CD4-positive, alpha-beta T cell treated with Interleukin-4 for 4 hours (primary cell): ENCODE data around the gene PROM2.

Experiments used
- DNase-seq: peaks from one replicate; pipeline ENCODE4 v3.0.0-alpha.2; 2020

PROM2 gene

DNA sequence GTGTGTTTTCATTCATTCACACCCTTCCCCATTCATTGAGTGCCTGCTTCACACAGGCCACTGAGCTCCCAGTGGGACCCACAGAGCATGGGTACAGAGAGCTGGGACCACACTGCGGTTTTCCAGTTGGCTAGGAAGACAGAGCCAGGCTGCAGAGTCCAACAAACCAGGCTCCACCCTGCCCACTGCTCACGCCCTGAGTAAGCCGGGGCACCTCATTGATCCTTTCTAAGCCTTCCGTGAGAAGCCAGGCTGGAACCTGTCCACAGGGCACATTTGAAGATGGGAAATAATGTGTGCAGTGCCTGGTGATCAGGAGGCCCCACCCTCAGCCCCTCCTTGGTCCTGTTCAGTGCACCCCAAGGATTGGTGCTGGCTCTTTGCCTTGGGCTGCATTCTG is 36.4 kb downstream of the PROM2 start:
- DNase-seq = no peak

DNA sequence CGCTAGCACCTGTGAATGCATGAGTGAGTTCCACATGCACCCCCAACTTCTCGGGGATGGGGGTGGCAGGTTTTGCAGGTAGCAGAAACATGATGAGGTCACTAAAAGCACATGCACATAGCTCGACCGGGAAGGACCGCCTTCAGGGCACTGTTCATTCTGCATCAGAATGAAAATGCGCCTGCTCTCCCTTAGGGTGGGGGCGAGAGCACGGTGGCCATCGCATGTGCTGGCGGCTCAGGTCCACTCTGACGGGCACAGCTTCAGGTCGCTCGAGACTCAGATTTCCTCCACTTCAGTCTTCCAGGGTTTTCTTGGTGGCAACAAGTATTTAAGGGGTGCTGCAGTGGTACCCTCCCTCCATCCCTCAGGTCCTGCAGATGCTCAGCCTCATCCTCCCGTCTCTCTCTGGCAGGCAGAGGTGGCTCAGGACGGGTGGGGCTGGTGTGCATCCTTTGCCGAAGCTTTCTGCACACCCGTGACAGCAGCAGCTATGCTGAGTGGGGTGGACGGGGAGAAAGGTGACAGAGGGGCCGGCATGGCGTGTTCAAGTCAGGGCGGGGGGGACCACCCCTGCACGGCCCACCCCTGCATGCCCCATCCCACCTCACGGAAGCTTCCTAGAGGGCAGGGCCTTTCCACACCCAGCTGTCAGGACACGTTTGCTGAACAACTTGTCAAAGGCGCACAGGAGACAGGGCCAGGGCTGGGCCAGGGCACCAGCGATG is 37.7 kb downstream of the PROM2 start:
- DNase-seq = no peak

DNA sequence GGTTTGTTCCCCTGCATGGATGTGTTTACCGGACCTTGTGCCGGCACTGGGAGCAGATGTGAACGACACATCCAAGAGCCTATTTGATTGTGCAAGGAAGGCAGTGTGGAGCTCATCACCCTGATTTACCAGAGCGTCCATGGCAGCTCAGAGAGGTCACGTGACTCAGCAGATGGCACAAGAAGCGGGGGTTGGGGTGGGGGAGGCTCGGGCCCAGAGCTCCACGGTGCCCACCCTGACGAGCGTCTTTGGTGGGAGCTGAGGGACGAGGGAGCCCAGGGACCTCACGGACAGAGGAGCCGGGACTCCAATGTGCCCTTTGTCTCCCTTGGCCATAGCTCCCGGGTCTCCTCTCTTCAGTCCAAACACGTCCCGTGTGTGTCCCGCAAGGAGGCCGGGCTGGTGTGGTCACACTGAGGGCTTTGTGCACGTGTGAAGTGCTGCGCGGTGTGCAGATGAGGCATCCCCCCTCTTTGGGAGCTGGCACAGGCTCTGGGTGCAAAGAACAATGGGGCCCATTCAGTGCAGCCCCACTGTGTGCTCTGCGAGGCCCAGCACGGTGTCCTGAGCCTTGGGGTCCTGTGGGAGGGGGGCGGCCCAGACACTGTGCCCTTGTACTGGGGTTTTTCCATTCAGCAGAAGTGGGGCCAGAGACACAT is 38.4 kb downstream of the PROM2 start:
- no peak for DNase-seq

DNA sequence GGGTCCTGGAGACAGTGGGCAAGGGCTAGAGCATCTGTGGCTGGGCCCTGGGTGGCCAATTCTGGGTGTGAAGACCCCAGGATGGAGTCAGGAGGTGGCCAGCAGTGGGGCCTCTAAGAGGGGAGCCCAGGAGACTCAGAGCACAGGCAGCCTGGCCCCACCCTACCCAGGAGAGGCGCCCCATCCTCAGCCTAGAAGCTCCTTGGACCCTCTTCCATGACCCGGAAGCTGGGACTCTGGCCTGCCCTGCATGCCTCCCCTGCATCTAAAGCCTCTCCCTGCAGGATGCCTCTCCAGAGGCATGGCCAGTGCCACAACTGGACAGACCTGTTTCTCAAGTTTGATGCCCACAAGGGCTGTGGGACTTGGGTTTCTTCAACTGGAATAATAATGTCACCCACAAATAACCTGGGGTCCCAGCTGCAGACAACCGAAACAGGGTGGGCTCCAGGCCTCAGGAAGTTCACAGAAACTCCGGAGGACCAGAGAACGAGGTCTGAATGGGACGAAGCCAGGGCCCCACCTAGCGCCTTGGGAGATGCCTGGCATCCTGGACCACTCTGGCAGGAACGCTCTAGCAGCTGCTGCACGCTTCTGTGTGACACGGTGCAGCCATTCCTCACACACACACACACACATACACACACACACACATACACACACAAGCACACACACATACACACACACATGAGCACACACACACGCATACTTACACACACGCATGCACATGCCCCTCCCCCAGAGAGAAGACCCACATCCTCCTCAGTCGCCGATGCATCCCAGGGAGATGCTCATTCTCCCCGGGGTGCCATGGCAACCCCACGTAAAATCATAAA is 39.3 kb downstream of the PROM2 start:
- DNase-seq = no peak

DNA sequence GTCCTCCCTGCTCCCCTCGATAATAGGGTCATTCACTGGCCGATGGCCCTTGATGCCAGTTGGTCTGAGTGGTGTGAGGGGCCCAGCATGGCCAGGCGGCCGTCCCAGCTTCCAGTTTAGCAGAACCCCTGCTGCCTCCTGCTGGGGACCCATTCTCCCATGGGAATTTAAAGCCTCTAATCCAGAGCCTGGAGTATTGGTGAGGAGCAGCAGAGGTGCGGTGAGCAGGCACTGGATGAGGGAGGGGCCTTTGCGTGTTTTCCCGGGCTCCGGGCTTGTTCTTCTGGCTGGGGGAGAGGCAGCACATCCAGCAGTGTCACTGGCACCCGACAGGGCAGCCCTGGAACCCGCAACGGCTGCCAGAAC is 40.3 kb downstream of the PROM2 start:
- no peak for DNase-seq

DNA sequence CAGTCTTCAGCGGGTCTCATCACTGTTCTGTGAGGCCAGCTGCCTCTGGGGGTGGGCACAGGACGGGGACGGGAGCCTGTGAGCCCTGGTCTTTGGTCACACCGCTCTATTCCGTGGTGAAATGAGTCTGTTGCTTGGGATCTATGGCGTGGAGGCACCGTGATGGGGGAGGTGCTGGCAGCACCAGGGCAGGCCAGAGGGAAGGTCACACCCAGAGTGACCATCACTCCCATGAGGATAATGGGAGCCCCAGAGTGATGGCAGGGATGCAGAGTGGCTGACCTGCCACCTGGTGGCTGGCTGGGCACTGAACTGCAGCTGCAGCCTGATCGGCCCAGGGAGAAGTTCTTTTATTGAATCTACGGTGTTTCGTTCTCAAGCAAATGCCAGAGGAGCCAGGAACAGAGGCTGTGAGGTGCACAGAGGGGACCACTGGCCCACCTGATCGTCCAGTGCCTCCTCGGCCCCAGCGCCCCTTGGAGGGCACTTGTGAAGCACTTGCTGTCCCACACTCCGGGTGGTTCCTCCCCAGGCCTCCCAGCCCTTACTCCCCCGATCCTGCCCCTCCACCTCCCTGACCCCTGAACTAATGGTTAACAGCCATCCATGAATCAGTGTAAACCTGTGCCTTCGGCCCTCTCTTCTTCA is 40.8 kb downstream of the PROM2 start:
- DNase-seq = no peak

DNA sequence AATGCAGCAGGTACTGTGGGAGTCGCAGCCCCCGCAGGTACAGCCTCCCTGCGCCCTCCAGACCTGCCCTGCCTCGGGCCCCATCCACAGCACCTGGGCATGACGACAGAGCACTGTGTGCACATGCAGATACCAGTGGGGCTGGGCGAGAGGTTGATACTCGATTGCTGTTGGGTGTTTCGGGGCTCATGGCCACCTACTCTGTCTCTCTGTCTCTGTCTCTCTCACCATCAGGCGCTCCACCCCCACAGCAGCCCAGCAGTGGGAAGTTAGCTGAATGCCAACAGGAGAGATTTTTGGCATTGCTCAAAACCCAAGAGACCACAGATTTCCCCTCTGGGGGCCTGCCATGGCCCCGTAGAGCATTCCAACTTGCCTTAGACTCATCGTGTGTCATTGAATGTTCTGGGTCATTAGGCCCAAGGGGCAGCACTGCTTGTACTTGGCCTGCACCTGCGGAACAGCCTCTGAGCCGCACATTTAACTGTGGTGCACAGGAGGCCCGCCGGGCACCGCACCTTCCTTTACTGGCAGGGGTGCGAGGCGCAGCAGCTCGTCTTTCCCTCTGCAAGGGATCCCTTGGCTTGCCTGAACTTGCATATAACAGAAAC is 41.7 kb downstream of the PROM2 start:
- DNase-seq = no peak

DNA sequence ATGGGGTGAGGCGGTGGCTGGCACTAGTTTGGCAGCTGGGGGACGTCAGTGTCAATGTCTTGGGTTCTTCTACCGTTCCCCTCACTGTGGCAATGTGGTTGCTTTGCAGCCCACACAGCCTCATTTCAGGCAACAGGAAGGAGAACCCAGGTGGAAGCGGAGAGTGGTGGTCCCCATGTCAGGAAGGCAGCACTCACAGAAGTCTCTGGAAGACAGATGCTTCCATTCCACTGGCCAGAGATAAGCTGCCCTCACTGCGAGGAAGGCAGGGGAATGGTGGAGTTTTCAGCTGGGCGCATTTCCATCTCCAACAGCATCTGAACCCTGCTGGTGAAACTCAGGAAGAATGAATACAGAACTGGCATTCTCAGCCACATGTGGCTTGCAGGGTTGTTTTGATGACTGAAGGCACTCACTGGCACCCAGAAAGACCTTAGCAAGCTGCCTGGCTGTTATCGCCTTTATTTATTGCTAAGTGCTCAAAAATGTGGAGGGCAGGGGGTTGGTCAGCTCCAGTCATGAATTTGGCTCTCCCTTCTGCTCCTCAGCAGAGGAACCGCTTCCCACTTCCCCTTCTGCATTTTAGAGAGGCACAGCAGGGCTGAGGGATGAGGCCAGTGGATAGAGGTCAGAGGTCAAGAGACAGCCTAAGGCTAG is 42.3 kb downstream of the PROM2 start:
- DNase-seq = no peak

DNA sequence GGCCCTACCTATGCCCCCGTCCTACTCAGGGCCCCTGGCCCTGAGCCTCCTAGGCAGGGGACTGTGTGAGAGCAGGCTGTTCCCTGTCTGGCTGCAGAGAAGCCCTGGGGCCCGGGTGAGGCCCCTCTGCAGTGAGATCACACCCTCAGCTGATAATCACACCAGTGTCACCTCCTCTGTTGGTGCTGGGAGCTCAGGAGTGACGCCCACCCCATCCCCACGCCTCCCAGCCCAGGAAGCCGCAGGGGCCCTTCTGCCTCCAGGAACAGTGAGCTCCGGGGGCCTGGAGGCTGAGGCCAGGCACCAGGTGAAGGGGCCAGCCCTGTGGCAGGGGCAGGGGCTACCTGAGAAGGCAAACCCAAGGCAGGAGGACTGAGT is 42.9 kb downstream of the PROM2 start:
- DNase-seq = no peak

DNA sequence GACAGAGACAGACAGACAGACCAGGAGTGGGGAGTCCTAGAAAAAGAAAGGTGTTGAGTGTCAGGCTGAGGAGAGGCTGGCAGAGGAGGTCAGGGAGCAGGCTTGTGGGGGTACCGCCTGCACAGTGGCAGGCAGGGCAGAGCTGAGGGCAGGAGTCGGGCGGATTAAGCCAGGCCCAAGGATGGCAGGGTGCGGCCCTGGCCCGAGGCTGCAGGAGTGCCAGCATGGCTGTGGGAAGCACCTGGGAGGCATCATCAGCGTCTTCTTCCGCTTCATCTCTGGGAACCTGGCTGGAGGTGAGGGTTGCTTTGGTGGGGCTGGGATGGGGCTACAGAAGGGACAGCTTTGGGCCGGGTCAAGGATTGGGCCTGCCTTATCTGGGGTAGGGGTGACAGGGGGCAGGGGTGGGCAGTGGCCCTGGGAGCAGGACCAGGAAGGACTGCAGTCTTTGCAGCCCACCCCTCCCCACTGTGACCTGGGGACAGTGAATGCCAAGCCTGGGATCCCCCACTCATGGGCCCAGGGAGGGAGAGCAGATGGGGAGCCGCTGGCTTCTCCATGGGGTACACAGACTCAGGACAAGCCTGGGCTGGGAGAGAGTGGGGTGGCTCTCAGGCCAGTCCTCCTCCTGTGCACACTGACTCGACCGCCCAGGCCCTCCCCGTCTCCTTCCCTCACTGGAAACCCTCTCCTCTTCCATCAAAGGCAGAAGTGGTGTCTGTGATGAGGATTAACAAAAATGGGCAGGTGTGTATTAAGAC is 43.6 kb downstream of the PROM2 start:
- no peak for DNase-seq

DNA sequence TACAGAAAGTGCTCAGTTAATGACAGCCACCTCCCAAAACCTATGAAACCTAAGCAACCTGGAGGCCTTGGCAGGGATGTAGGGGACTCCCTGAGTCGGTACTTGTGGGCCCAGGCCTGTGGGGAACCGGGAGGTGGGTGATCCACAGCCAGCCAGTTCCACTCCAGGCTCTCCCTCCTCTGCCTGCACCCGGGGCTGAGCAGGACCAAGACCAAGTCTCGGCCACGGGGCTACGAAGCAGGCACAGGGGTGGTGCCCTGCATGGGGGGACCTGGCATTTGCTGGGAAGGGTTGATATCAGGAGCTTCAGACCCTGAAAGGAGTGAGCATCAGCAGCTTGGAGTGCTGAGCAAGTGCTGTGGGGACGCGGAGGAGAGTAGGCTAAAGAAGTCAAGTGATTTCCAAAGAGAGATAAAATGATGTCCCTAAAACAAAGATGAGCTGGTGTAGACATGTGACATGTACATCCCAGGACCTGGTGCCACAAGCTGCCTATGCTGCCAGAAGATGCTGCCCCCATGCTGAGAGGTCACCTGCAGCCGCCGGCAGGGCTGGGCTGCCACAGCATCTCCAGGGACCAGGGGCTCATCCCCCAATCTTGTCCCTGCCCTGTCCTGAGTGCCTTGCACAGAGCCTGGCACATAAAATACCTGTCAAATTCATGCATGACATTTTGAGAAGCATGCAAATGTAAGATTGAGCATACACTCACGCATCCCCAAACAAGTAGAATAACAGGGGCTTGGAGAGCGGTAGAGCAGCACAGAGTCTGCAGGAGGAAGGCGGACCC is 44.4 kb downstream of the PROM2 start:
- no peak for DNase-seq

DNA sequence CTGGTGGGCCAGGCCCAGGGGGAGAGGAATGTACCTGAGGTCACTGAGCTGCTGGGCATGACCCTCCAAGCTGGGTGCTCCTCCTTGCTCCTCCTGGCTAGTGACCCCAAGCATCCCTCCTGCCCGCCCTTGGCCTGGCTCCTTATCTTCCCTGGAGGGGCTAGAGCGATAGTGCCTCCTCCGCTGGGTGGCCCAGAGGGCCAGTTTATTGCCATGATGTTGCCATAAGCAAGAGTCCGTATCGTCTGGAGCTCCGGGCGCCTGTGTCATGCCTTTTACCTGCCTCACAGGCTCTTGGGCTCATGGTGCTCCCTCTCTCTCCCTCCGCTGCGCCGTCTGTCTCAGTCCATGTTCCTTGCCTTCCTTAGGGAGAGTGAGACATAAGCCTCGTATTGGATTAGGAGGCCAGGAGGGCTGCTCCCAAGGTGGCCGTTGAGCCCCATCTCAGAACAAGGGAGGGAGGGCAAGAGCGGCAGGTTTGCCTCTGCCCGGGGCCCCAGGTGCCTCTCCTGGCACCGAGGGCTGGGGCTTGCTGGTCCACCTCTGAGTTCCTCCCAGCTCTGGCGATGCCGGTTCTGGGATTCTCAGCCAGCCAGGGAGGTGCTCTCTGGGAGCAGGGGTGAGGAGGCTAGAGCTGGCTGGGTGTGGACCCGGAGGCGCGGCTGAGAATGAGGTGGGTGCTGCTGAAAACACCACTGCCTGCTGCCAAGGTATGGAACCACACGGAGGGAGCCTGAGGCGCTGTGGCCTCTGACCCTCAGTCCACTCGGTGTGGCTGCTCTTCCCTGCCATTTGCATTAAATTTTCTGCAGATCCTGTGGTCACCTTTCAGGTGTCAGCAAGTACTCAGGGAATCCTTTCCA is 45.5 kb downstream of the PROM2 start:
- DNase-seq = no peak

DNA sequence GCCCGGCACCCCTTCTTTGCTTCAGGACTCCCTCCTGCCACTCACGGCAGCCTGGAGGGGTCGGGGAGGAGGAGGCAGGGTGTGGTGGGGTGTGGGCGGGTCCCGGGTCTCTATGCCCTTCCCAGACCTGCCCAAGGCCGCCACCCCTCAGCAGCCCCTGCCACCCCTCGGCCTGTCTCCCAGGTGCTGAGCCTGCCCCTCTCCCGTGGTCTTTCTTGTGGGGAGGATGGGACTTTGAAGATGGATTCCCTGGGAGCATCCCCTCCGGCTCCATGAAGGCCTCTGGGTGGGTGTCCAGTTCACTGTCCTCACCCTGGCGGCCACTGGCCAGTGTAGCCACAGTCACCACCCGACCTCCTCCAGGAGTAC is 46.1 kb downstream of the PROM2 start:
- no peak for DNase-seq

DNA sequence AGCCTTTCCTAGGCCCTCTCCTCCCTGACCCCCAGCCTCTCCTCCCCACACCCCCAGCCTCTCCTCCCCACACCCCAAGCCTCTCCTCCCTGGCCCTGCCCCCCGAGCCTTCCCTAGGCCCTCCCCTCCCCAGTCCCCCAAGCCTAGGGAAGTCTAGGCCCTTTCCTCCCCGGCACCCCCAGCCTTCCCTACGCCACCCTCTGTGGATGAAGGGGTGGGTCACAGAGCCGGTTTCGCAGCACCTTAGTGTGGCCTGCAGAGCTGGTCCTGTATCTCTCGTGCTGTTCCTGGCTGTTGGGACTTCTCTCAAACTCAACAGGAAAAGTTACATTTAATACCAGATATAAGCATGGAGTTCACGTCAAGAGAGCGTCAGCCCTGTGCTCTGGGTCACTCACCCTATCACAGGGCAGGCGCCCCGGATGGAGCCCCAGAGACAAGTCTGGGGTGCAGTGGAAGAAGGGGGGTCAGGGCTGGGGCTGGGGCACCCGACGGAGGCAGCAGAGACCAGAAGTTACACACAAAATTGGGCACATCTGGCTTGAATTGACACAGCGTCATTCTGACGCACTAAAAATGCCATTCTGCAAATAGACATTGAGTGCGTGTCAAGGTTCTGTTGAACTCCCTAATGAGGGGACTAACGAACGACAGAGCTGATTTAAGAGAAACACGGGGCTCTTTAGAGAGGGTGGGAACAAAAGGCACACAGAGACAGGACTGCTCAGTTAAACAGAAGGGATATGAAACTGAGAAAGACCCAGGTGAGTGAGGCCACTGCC is 46.9 kb downstream of the PROM2 start:
- no peak for DNase-seq

DNA sequence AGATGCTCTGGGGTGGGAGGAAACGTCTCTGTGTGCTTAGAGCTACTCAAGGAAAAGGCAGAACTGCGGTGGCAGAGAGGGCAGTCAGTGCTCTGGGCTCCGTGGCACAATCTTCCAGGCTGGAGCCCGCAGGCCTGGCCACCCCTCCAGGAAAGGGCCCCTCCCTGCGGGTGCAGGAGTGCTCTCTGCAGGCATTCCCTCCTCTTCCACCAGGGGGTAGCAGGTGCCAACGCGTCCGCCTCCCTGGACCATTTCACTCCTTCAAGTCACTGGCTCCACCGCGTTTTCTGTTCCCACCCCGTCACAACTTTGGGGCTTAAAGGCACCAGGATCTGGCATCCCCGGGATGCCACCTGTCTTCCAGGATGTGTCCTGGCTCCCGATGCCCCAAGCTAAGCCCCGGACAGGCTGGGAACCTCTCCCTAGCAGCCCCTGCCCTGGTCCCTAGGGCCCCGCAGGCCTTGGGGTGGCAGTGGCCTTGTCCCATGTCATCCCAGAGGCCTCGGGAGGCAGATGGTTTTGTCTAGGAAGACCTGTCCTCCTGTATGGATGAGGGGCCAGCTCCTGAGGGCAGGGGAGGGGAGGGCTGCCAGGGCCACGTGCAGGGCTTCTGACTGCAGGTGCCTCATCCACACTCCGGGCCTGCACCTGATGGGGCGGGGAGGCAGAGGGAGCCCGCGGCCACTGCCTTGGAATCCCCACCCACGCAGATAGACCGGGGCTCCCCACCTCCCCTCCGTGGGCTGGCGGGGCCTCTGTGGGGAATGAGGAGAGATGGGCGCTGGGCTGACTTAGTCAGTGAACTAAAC is 49.3 kb downstream of the PROM2 start:
- DNase-seq = no peak

DNA sequence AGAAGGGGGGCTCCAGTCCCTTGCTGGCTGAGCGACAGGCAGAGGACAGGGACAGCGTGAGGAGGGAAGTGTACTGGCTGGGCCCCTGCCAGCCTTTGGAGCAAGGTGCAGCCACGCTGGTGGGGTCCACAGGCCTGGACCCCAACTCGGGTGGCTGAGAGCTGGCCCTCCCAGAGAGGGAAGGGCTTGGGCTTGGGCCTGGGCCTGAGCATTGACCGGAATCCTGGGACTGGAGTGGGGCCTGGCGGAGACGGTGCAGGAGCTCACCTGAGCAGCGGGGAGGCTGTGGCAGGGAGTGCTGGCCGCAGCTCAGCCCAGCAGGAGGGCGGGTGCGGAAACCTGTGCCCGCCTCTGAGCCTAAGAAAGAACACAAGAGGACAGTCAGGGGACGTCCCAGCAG is 50.8 kb downstream of the PROM2 start:
- DNase-seq = no peak

DNA sequence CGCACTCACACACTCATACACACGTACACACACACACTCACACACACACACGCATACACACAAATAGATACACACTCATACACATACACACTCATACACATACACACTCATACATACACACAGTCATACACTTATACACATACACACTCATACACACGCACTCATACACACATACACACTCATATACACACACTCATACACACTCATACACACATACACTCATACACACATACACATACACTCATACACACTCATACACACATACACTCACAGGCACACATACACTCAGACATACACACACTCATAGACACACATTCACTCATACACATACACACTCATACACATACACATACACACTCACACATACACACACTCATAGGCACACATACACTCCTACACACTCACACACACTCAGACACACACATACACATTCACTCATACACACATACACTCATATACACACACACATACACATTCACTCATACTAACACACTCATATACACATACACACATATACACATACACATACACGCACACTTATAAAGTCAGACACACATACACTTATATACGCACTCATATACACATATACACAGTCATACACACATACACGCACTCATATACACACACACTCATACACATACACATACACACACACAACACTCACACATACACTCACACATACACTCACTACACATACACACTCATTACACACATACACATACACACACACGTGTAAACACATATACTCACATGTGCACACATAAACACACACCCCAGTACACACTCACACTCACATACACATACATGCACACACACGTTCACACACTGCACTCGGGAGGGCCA is 51.6 kb downstream of the PROM2 start:
- DNase-seq = no peak
